ENCODE measurements around the gene KIF2C. TPM values are rescaled to one million over a fixed set of nuclear protein-coding genes. Genes with fewer than 3 reads are reported as not detected.
"Not testable (repeated sequence)": the region's sequence is repeated elsewhere in the genome, so short reads cannot be mapped to it uniquely, and the experiment has no call there.

Gene KIF2C
- total RNA-seq, 1 donor from 2014 or later, result 12.9 TPM

- Mint-ChIP-seq H3K27me3 (ENCODE audit: unreplicated experiment) (peaks cover 3% of the 10 kb centered on the region), H3K9me3 (ENCODE audit: unreplicated experiment) (no peaks in the 10 kb centered on the region), H3K27ac (ENCODE audit: unreplicated experiment) (peak within 1 kb of the TSS; percentile 100), H3K36me3 (ENCODE audit: low read depth, unreplicated experiment) (peaks cover 4% of the 10 kb centered on the region), H3K4me3 (ENCODE audit: unreplicated experiment) (peak within 1 kb of the TSS; percentile 10), H3K4me1 (ENCODE audit: unreplicated experiment) (peaks cover 10% of the 10 kb centered on the region)
- DNase-seq (ENCODE audit: low spot score), result peak; percentile 93
- TF ChIP-seq, protein P1, sequence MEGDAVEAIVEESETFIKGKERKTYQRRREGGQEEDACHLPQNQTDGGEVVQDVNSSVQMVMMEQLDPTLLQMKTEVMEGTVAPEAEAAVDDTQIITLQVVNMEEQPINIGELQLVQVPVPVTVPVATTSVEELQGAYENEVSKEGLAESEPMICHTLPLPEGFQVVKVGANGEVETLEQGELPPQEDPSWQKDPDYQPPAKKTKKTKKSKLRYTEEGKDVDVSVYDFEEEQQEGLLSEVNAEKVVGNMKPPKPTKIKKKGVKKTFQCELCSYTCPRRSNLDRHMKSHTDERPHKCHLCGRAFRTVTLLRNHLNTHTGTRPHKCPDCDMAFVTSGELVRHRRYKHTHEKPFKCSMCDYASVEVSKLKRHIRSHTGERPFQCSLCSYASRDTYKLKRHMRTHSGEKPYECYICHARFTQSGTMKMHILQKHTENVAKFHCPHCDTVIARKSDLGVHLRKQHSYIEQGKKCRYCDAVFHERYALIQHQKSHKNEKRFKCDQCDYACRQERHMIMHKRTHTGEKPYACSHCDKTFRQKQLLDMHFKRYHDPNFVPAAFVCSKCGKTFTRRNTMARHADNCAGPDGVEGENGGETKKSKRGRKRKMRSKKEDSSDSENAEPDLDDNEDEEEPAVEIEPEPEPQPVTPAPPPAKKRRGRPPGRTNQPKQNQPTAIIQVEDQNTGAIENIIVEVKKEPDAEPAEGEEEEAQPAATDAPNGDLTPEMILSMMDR (IDR thresholded peaks at IDR 0.05; ENCODE audit: unreplicated experiment), result peak; percentile 89
Measured at GRCh38 chr1:44730741-44731512, 8.7 kb upstream of the KIF2C start, which contains the start of gene RNU5D-1. RNU5D-1 (minus strand) TSS chr1:44731170.

DNA sequence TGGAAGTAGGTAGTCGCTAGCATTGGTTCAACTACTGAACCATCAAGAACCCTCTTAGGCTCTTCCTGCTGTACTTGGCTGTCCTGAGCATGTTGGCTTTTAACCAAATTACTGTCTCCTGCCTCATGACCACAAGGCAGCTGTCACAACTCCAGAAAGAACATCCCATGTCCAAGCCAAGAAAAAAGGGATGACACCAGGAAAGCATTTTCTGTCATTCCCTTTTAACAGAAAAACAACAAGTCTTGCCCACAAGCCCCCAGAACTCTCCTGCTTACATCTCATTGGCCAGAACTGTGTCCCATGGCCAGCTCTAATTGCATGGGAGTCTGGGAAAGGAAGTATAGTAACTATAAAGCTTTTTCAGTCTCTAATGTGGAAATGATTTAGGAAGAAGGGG, 6.3 kb upstream of the KIF2C start:
- TF ChIP-seq, protein P1 (IDR thresholded peaks at IDR 0.05; ENCODE audit: unreplicated experiment), result no peak
- DNase-seq (ENCODE audit: low spot score), result no peak
- Mint-ChIP-seq H3K9me3 (ENCODE audit: unreplicated experiment) (no peaks in the 10 kb centered on the region), H3K4me3 (ENCODE audit: unreplicated experiment) (no peak overlapping the region), H3K36me3 (ENCODE audit: low read depth, unreplicated experiment) (peaks cover 4% of the 10 kb centered on the region), H3K4me1 (ENCODE audit: unreplicated experiment) (peaks cover 10% of the 10 kb centered on the region), H3K27ac (ENCODE audit: unreplicated experiment) (no peak overlapping the region), H3K27me3 (ENCODE audit: unreplicated experiment) (peaks cover 5% of the 10 kb centered on the region)

GRCh38 chr1:44733784-44734183, 5.9 kb upstream of the KIF2C start:
- H3K27me3 Mint-ChIP-seq (ENCODE audit: unreplicated experiment), result peaks cover 5% of the 10 kb centered on the region
- peaks cover 4% of the 10 kb centered on the region for H3K36me3 Mint-ChIP-seq (ENCODE audit: low read depth, unreplicated experiment)
- no peaks in the 10 kb centered on the region for H3K9me3 Mint-ChIP-seq (ENCODE audit: unreplicated experiment)
- TF ChIP-seq, protein P1 (IDR thresholded peaks at IDR 0.05; ENCODE audit: unreplicated experiment), result no peak
- no peak for DNase-seq (ENCODE audit: low spot score)
- H3K4me3 Mint-ChIP-seq (ENCODE audit: unreplicated experiment), result no peak overlapping the region
- no peak overlapping the region for H3K27ac Mint-ChIP-seq (ENCODE audit: unreplicated experiment)
- H3K4me1 Mint-ChIP-seq (ENCODE audit: unreplicated experiment), result peaks cover 10% of the 10 kb centered on the region

DNA sequence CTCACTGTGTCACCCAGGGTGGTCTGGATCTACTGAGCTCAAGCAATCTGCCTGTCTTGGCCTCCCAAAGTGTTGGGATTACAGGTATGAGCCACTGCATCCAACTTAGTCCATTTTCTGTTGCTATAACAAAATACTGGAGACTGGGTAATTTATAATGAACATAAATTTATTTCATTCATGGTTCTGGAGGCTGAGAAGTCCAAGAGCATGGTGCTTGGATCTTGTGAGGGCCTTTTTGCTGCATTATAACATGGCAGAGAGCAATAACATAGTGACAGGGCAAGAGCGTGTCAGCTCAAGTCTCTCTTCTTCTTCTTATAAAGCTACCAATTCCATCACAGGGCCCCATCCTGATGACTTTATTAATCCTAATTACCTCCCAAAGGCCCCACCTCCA, 3.6 kb upstream of the KIF2C start:
- Mint-ChIP-seq H3K27me3 (ENCODE audit: unreplicated experiment) (peaks cover 9% of the 10 kb centered on the region), H3K27ac (ENCODE audit: unreplicated experiment) (no peak overlapping the region), H3K9me3 (ENCODE audit: unreplicated experiment) (no peaks in the 10 kb centered on the region), H3K36me3 (ENCODE audit: low read depth, unreplicated experiment) (peaks cover 7% of the 10 kb centered on the region), H3K4me1 (ENCODE audit: unreplicated experiment) (peaks cover 25% of the 10 kb centered on the region), H3K4me3 (ENCODE audit: unreplicated experiment) (no peak overlapping the region)
- TF ChIP-seq, protein P1 (IDR thresholded peaks at IDR 0.05; ENCODE audit: unreplicated experiment), result no peak
- no peak for DNase-seq (ENCODE audit: low spot score)

GRCh38 chr1:44738953-44739306, 707 bp upstream of the KIF2C start:
- peak overlapping the region; percentile 97 for H3K4me3 Mint-ChIP-seq (ENCODE audit: unreplicated experiment)
- not testable (repeated sequence) for H3K36me3 Mint-ChIP-seq (ENCODE audit: low read depth, unreplicated experiment); H3K27me3 Mint-ChIP-seq (ENCODE audit: unreplicated experiment); H3K9me3 Mint-ChIP-seq (ENCODE audit: unreplicated experiment); DNase-seq (ENCODE audit: low spot score)
- peaks cover 17% of the 10 kb centered on the region for H3K4me1 Mint-ChIP-seq (ENCODE audit: unreplicated experiment)
- peak overlapping the region; percentile 95 for H3K27ac Mint-ChIP-seq (ENCODE audit: unreplicated experiment)

All from endothelial cell (in vitro differentiated cells).